GM12873 (cell line): ENCODE data around the gene PALMD.

Experiments used
- TF ChIP-seq, protein P1 (sequence below): IDR thresholded peaks from 2 replicates; pipeline ENCODE4 v1.5.1; 2012; ENCODE audit warnings: low read depth, mild to moderate bottlenecking, moderate library complexity, low read length, control low read depth; ENCODE audit not compliant: insufficient read depth; ENCODE audit errors: missing control alignments

Gene PALMD

GRCh38 chr1:99669821-99670220 is 23.9 kb downstream of the PALMD start:
- TF ChIP-seq, protein P1, sequence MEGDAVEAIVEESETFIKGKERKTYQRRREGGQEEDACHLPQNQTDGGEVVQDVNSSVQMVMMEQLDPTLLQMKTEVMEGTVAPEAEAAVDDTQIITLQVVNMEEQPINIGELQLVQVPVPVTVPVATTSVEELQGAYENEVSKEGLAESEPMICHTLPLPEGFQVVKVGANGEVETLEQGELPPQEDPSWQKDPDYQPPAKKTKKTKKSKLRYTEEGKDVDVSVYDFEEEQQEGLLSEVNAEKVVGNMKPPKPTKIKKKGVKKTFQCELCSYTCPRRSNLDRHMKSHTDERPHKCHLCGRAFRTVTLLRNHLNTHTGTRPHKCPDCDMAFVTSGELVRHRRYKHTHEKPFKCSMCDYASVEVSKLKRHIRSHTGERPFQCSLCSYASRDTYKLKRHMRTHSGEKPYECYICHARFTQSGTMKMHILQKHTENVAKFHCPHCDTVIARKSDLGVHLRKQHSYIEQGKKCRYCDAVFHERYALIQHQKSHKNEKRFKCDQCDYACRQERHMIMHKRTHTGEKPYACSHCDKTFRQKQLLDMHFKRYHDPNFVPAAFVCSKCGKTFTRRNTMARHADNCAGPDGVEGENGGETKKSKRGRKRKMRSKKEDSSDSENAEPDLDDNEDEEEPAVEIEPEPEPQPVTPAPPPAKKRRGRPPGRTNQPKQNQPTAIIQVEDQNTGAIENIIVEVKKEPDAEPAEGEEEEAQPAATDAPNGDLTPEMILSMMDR, result no peak

GRCh38 chr1:99670583-99670982 is 24.7 kb downstream of the PALMD start:
- TF ChIP-seq, protein P1, result no peak

- TF ChIP-seq, protein P1, result no peak
Observed at GRCh38 chr1:99672038-99672437, 26.1 kb downstream of the PALMD start.

DNA sequence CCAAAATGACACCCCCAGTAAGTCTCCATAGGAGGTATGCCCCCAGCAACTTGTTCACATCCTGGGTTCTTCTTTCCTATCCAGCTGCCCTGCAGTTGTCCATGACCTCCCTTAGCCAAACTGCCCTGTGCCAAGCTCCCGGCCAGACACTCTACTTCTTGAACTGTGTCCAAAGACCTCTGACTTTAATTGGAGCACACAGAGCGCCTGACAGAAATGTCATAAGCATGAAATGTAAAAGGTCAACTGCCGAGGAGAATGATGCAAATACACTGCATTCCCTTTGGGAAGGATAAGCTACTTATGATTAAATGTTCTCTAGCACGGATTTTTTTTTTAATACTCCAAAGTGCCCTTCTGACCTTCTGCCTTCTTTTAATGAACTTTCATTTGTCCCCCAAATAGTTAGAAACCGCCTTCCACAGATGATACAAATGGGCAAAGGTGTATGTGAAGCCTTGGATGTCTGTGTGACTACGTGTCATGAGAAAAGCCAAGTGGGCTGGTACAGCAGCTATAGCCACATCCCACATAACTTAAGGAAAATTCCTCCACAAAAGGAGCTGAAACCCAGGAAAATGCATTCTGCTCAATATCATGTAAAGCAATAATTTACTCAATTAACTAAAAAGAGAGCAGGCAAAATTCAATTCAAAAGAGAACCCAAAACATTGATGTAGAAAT is 26.8 kb downstream of the PALMD start:
- TF ChIP-seq, protein P1, result no peak

DNA sequence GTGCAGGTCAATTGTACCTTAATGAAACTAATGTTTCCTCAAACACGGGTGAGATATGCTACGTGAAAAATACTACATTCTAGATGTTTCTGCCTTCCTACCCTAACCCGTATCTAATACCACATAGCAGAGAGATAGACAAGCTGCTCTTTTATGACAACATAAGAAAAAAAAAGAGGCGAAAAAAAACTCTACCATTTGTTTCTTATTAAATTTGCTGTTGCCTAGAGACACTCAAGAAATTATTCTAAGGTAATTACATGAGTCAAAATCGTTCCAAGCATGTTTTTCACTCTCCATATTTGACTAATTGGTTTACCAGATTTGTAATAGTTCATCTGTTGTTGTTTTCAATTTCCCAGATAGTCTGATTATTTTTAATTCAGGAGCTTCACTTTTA is 27.4 kb downstream of the PALMD start:
- TF ChIP-seq, protein P1, result no peak

- TF ChIP-seq, protein P1, result no peak
Observed at GRCh38 chr1:99674115-99675064, 28.5 kb downstream of the PALMD start.

- TF ChIP-seq, protein P1, result no peak
Observed at GRCh38 chr1:99675292-99675691, 29.4 kb downstream of the PALMD start.
